ENCODE results near the gene POLDIP3.

Gene POLDIP3

GRCh38 chr22:42661985-42662831 lies 47.5 kb upstream of the POLDIP3 start:
- CTCF ChIA-PET: interaction anchor here (0.5 to 1.9 kb wide), 4 partner anchors 41 to 205 kb away, joined by 3 to 6 read pairs (median 6); no protein-coding TSS in a partner anchor
- H3K4me1 ChIP-seq (ENCODE audit: control insufficient read depth, insufficient read depth, low read length): no peaks in the 10 kb centered on the region
- TF ChIP-seq PATZ1 (tag by site-specific recombination; IDR thresholded peaks at IDR 0.05) (peak; percentile 62), GLIS1 (tag by site-specific recombination; IDR thresholded peaks at IDR 0.05) (no peak), ZBTB8A (tag by site-specific recombination; IDR thresholded peaks at IDR 0.05) (0 out of 2 replicates have a peak, but pooled peaks have one; percentile 26), ZNF2 (tag by site-specific recombination; IDR thresholded peaks at IDR 0.05) (0 out of 2 replicates have a peak, but pooled peaks have one; percentile 37), ZNF302 (tag by site-specific recombination; IDR thresholded peaks at IDR 0.05; ENCODE audit: low read depth) (no peak), BCL11A (tag by site-specific recombination; IDR thresholded peaks at IDR 0.05; ENCODE audit: low read depth) (no peak), ZNF600 (tag by site-specific recombination; IDR thresholded peaks at IDR 0.05) (0 out of 2 replicates have a peak, but pooled peaks have one; percentile 24), ZBTB17 (tag by site-specific recombination; IDR thresholded peaks at IDR 0.05) (peak; percentile 34; the same call in 1 of the 2 replicates), ZNF692 (tag by site-specific recombination; IDR thresholded peaks at IDR 0.05) (0 out of 2 replicates have a peak, but pooled peaks have one; percentile 25), ZNF654 (tag by site-specific recombination; IDR thresholded peaks at IDR 0.05; ENCODE audit: low read depth) (peak; percentile 58), ZEB2 (tag by site-specific recombination; IDR thresholded peaks at IDR 0.05) (0 out of 2 replicates have a peak, but pooled peaks have one; percentile 42), ZNF341 (tag by site-specific recombination; IDR thresholded peaks at IDR 0.05; ENCODE audit: low read depth) (peak; percentile 34; the same call in 1 of the 2 replicates), MEIS1 (CRISPR knock-in tag; IDR thresholded peaks at IDR 0.05; ENCODE audit: borderline replicate concordance) (no peak)
- TF ChIP-seq, protein P1, sequence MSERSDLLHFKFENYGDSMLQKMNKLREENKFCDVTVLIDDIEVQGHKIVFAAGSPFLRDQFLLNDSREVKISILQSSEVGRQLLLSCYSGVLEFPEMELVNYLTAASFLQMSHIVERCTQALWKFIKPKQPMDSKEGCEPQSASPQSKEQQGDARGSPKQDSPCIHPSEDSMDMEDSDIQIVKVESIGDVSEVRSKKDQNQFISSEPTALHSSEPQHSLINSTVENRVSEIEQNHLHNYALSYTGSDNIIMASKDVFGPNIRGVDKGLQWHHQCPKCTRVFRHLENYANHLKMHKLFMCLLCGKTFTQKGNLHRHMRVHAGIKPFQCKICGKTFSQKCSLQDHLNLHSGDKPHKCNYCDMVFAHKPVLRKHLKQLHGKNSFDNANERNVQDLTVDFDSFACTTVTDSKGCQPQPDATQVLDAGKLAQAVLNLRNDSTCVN (tag by site-specific recombination; optimal IDR thresholded peaks at IDR 0.05): peak; percentile 25
- TF ChIP-seq, protein P2, sequence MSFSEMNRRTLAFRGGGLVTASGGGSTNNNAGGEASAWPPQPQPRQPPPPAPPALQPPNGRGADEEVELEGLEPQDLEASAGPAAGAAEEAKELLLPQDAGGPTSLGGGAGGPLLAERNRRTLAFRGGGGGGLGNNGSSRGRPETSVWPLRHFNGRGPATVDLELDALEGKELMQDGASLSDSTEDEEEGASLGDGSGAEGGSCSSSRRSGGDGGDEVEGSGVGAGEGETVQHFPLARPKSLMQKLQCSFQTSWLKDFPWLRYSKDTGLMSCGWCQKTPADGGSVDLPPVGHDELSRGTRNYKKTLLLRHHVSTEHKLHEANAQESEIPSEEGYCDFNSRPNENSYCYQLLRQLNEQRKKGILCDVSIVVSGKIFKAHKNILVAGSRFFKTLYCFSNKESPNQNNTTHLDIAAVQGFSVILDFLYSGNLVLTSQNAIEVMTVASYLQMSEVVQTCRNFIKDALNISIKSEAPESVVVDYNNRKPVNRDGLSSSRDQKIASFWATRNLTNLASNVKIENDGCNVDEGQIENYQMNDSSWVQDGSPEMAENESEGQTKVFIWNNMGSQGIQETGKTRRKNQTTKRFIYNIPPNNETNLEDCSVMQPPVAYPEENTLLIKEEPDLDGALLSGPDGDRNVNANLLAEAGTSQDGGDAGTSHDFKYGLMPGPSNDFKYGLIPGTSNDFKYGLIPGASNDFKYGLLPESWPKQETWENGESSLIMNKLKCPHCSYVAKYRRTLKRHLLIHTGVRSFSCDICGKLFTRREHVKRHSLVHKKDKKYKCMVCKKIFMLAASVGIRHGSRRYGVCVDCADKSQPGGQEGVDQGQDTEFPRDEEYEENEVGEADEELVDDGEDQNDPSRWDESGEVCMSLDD (tag by site-specific recombination; IDR thresholded peaks at IDR 0.05): peak; percentile 68; the same call in 1 of the 2 replicates
- TF ChIP-seq, protein P3, sequence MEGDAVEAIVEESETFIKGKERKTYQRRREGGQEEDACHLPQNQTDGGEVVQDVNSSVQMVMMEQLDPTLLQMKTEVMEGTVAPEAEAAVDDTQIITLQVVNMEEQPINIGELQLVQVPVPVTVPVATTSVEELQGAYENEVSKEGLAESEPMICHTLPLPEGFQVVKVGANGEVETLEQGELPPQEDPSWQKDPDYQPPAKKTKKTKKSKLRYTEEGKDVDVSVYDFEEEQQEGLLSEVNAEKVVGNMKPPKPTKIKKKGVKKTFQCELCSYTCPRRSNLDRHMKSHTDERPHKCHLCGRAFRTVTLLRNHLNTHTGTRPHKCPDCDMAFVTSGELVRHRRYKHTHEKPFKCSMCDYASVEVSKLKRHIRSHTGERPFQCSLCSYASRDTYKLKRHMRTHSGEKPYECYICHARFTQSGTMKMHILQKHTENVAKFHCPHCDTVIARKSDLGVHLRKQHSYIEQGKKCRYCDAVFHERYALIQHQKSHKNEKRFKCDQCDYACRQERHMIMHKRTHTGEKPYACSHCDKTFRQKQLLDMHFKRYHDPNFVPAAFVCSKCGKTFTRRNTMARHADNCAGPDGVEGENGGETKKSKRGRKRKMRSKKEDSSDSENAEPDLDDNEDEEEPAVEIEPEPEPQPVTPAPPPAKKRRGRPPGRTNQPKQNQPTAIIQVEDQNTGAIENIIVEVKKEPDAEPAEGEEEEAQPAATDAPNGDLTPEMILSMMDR (tag by site-specific recombination; IDR thresholded peaks at IDR 0.05): peak; percentile 77
- TF ChIP-seq, protein P4, sequence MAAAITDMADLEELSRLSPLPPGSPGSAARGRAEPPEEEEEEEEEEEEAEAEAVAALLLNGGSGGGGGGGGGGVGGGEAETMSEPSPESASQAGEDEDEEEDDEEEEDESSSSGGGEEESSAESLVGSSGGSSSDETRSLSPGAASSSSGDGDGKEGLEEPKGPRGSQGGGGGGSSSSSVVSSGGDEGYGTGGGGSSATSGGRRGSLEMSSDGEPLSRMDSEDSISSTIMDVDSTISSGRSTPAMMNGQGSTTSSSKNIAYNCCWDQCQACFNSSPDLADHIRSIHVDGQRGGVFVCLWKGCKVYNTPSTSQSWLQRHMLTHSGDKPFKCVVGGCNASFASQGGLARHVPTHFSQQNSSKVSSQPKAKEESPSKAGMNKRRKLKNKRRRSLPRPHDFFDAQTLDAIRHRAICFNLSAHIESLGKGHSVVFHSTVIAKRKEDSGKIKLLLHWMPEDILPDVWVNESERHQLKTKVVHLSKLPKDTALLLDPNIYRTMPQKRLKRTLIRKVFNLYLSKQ (tag by site-specific recombination; IDR thresholded peaks at IDR 0.05; ENCODE audit: borderline replicate concordance): no peak
- H3K36me3 ChIP-seq (ENCODE audit: control insufficient read depth in 2 of 2, insufficient read depth in 1 of 2, low read length in 2 of 2): no peaks in the 10 kb centered on the region
- POLR2A ChIA-PET: no interaction called here
- peak overlapping the region; percentile 39; the same call in 1 of the 2 replicates for H3K27ac ChIP-seq (ENCODE audit: extremely low read depth, low read depth, low read length)
- no peaks in the 10 kb centered on the region for H3K9me3 ChIP-seq (ENCODE audit: control insufficient read depth, insufficient read depth, low read depth, low read length)
- H3K4me3 ChIP-seq (ENCODE audit: low read depth, low read length): peak overlapping the region; percentile 41

All from HEK293 (cell line).